BJ (cell line): ENCODE results near the gene ZNF277. TPM values are rescaled to one million over a fixed set of nuclear protein-coding genes. Genes with fewer than 3 reads are reported as not detected.

Experiments used
- CTCF ChIA-PET: fragments of 350-600 bp; formaldehyde crosslinking; extraction: SDS; loops from one replicate; lab custom pipeline; 2021; ENCODE audit warnings: antibody characterized with exemption, inconsistent platforms; lab: Yijun Ruan, JAX
- POLR2A ChIA-PET: fragments of 300-600 bp; sonication (Branson Sonifier 250); formaldehyde crosslinking; extraction: SDS; loops from one replicate; lab custom pipeline; 2021; ENCODE audit warnings: antibody characterized with exemption; lab: Charles Lee
- DNase-seq: peaks from one replicate; pipeline ENCODE4 v3.0.0-alpha.2; 2011; ENCODE audit warnings: low read depth
- H3K27me3 ChIP-seq: 2 replicates; pipeline ENCODE4 v1.6.0; 2011; ENCODE audit warnings: low read length; ENCODE audit not compliant: control insufficient read depth, insufficient read depth
- H3K36me3 ChIP-seq: 2 replicates; pipeline ENCODE4 v1.5.1; 2011; ENCODE audit warnings: low read length; ENCODE audit not compliant: control insufficient read depth, insufficient read depth
- H3K4me3 ChIP-seq: 2 replicates; pipeline ENCODE4 v1.5.1; 2011; ENCODE audit warnings: low read depth, mild to moderate bottlenecking, control low read depth, low read length
- CTCF ChIP-seq: IDR thresholded peaks from 2 replicates; pipeline ENCODE4 v1.5.1; 2011; ENCODE audit warnings: low read depth, mild to moderate bottlenecking, control low read depth, inconsistent platforms, low read length, moderate library complexity; ENCODE audit not compliant: insufficient read depth
- polyA plus RNA-seq: library from polyadenylated mRNA; depleted of rRNA; stranded (reverse); fragments of >200 nt; gene quantifications from 2 replicates; pipeline ENCODE4 v1.2.3, GENCODE V29; 2011

ZNF277 gene
- polyA plus RNA-seq, 1 experiment: 10.0 TPM

GRCh38 chr7:112167147-112167546 lies 39.3 kb upstream of the ZNF277 start:
- Histone ChIP-seq H3K36me3 (no peaks in the 10 kb centered on the region), H3K4me3 (no peak overlapping the region), H3K27me3 (no peaks in the 10 kb centered on the region; the same call in 1 of the 2 replicates)
- no peak for TF ChIP-seq CTCF
- no peak for DNase-seq
- POLR2A ChIA-PET: no interaction called here
- CTCF ChIA-PET: no interaction called here

GRCh38 chr7:112168915-112169314 lies 37.6 kb upstream of the ZNF277 start:
- H3K4me3 ChIP-seq: no peak overlapping the region
- no peaks in the 10 kb centered on the region for H3K27me3 ChIP-seq
- POLR2A ChIA-PET: no interaction called here
- CTCF ChIA-PET: no interaction called here
- no peak for TF ChIP-seq CTCF
- H3K36me3 ChIP-seq: no peaks in the 10 kb centered on the region
- DNase-seq: no peak

- Histone ChIP-seq H3K36me3 (no peaks in the 10 kb centered on the region), H3K4me3 (no peak overlapping the region), H3K27me3 (no peaks in the 10 kb centered on the region)
- ChIA-PET CTCF (no interaction called here), POLR2A (no interaction called here)
- no peak for DNase-seq
- no peak for TF ChIP-seq CTCF
These were observed 34.8 kb upstream of the ZNF277 start for GRCh38 chr7:112171673-112172072.

- ChIA-PET POLR2A (no interaction called here), CTCF (interaction anchor here (0.7 kb wide), 1 partner anchor 8 kb away, joined by 3 read pairs; no protein-coding TSS in a partner anchor)
- TF ChIP-seq CTCF: no peak
- no peak for DNase-seq
- Histone ChIP-seq H3K36me3 (no peaks in the 10 kb centered on the region), H3K27me3 (no peaks in the 10 kb centered on the region), H3K4me3 (no peak overlapping the region)
These were observed 33.5 kb upstream of the ZNF277 start for GRCh38 chr7:112172870-112173567.

- Histone ChIP-seq H3K36me3 (no peaks in the 10 kb centered on the region), H3K27me3 (no peaks in the 10 kb centered on the region), H3K4me3 (no peak overlapping the region)
- ChIA-PET POLR2A (no interaction called here), CTCF (interaction anchor here (0.7 kb wide), 1 partner anchor 9 kb away, joined by 3 read pairs; no protein-coding TSS in a partner anchor)
- no peak for DNase-seq
- TF ChIP-seq CTCF: no peak
These were observed 33.0 kb upstream of the ZNF277 start for GRCh38 chr7:112173568-112173905.
